ENCODE data around the gene GRIK2. TPM values are rescaled to one million over a fixed set of nuclear protein-coding genes. Genes with fewer than 3 reads are reported as not detected.

GRIK2 gene
- total RNA-seq, 1 experiment from 2014 or later: 0.29 TPM

GRCh38 chr6:101765281-101765680 is 371.8 kb downstream of the GRIK2 start:
- Histone ChIP-seq H3K4me1 (peaks cover 8% of the 10 kb centered on the region; the same call in 1 of the 2 replicates), H3K36me3 (ENCODE audit: control insufficient read depth, insufficient read depth, low read length) (no peaks in the 10 kb centered on the region), H3K27me3 (replicated peaks; ENCODE audit: control insufficient read depth, insufficient read depth, low read length) (no peaks in the 10 kb centered on the region), H3K9me3 (no peaks in the 10 kb centered on the region), H3K4me3 (ENCODE audit: low read depth, low read length) (no peak overlapping the region)
- Mint-ChIP-seq H3K9me3 (ENCODE audit: unreplicated experiment) (no peaks in the 10 kb centered on the region), H3K4me3 (ENCODE audit: unreplicated experiment) (no peak overlapping the region), H3K27me3 (ENCODE audit: insufficient read depth, unreplicated experiment) (no peaks in the 10 kb centered on the region), H3K27ac (ENCODE audit: unreplicated experiment) (no peak overlapping the region), H3K36me3 (ENCODE audit: insufficient read depth, unreplicated experiment) (no peaks in the 10 kb centered on the region), H3K4me1 (ENCODE audit: low read depth, unreplicated experiment) (peaks cover 16% of the 10 kb centered on the region)
- ChIA-PET POLR2A (no interaction called here), CTCF (no interaction called here)
- no peak for DNase-seq
- no TSS peak for BruUV-seq (replicated peaks)
- no peak for TF ChIP-seq CTCF (IDR thresholded peaks at IDR 0.05; ENCODE audit: insufficient read depth in 1 of 2, low read depth in 1 of 2, low read length in 1 of 2, severe bottlenecking in 1 of 2, unreplicated experiment in 1 of 2)
- intact Hi-C loops (cut with micrococcal nuclease; ENCODE audit: unreplicated experiment): no loop called here

DNA sequence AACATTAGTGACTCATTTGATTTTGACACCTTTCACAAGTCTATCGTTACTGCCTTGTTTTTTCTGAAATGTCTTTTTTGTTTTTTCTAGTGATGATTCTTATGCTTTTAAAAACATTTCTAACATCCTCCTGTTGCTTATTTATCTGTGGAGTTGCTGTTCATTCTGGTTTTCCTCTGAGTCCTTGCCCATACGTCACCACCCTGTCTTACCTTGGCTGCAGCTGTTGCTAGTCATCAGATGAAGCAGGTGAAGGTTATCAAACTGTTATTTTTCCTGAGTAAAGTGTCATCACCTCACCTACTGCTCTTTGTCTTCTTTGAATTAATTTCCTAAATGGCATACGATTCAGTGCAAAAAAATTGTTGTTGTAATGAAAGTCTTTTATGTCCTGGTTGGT is 376.6 kb downstream of the GRIK2 start:
- ChIA-PET CTCF (no interaction called here), POLR2A (no interaction called here)
- no peak for TF ChIP-seq CTCF (IDR thresholded peaks at IDR 0.05; ENCODE audit: insufficient read depth in 1 of 2, low read depth in 1 of 2, low read length in 1 of 2, severe bottlenecking in 1 of 2, unreplicated experiment in 1 of 2)
- peaks cover 1% of the 10 kb centered on the region for H3K4me1 Mint-ChIP-seq (ENCODE audit: low read depth, unreplicated experiment)
- Histone ChIP-seq H3K9me3 (no peaks in the 10 kb centered on the region), H3K4me1 (peaks cover under 1% of the 10 kb centered on the region; the same call in 1 of the 2 replicates), H3K27me3 (replicated peaks; ENCODE audit: control insufficient read depth, insufficient read depth, low read length) (no peaks in the 10 kb centered on the region), H3K36me3 (ENCODE audit: control insufficient read depth, insufficient read depth, low read length) (no peaks in the 10 kb centered on the region), H3K4me3 (ENCODE audit: low read depth, low read length) (no peak overlapping the region)
- H3K27ac Mint-ChIP-seq (ENCODE audit: unreplicated experiment): no peak overlapping the region
- no peak overlapping the region for H3K4me3 Mint-ChIP-seq (ENCODE audit: unreplicated experiment)
- no peaks in the 10 kb centered on the region for H3K27me3 Mint-ChIP-seq (ENCODE audit: insufficient read depth, unreplicated experiment)
- BruUV-seq (replicated peaks): no TSS peak
- H3K9me3 Mint-ChIP-seq (ENCODE audit: unreplicated experiment): no peaks in the 10 kb centered on the region
- intact Hi-C loops (cut with micrococcal nuclease; ENCODE audit: unreplicated experiment): no loop called here
- H3K36me3 Mint-ChIP-seq (ENCODE audit: insufficient read depth, unreplicated experiment): no peaks in the 10 kb centered on the region
- no peak for DNase-seq

GRCh38 chr6:101776919-101777350 is 383.4 kb downstream of the GRIK2 start:
- no TSS peak for BruUV-seq (replicated peaks)
- Histone ChIP-seq H3K9me3 (no peaks in the 10 kb centered on the region), H3K4me1 (no peaks in the 10 kb centered on the region)

More at GRCh38 chr6:101776919-101777350, 383.4 kb downstream of the GRIK2 start:
- intact Hi-C loops (cut with micrococcal nuclease; ENCODE audit: unreplicated experiment): no loop called here
- no peaks in the 10 kb centered on the region for H3K36me3 Mint-ChIP-seq (ENCODE audit: insufficient read depth, unreplicated experiment)
- H3K9me3 Mint-ChIP-seq (ENCODE audit: unreplicated experiment): no peaks in the 10 kb centered on the region
- H3K27me3 ChIP-seq (replicated peaks; ENCODE audit: control insufficient read depth, insufficient read depth, low read length): no peaks in the 10 kb centered on the region
- CTCF ChIA-PET: no interaction called here
- POLR2A ChIA-PET: no interaction called here
- no peak overlapping the region for H3K27ac Mint-ChIP-seq (ENCODE audit: unreplicated experiment)
- no peak for DNase-seq
- no peak overlapping the region for H3K4me3 Mint-ChIP-seq (ENCODE audit: unreplicated experiment)
- H3K27me3 Mint-ChIP-seq (ENCODE audit: insufficient read depth, unreplicated experiment): peaks cover 2% of the 10 kb centered on the region
- H3K4me1 Mint-ChIP-seq (ENCODE audit: low read depth, unreplicated experiment): no peaks in the 10 kb centered on the region
- no peak overlapping the region for H3K4me3 ChIP-seq (ENCODE audit: low read depth, low read length)
- TF ChIP-seq CTCF (IDR thresholded peaks at IDR 0.05; ENCODE audit: insufficient read depth in 1 of 2, low read depth in 1 of 2, low read length in 1 of 2, severe bottlenecking in 1 of 2, unreplicated experiment in 1 of 2): no peak
- H3K36me3 ChIP-seq (ENCODE audit: control insufficient read depth, insufficient read depth, low read length): no peaks in the 10 kb centered on the region
